NOMO-1 (cell line): ENCODE measurements around the gene IRF2BPL.

ENCODE experiments used
- DNase-seq, 2 experiments: peaks; one replicate each; lab custom pipeline; 2025; ENCODE audit not compliant: unreplicated experiment in 2 of 2; lab: John Stamatoyannopoulos, UW

Gene IRF2BPL

DNA sequence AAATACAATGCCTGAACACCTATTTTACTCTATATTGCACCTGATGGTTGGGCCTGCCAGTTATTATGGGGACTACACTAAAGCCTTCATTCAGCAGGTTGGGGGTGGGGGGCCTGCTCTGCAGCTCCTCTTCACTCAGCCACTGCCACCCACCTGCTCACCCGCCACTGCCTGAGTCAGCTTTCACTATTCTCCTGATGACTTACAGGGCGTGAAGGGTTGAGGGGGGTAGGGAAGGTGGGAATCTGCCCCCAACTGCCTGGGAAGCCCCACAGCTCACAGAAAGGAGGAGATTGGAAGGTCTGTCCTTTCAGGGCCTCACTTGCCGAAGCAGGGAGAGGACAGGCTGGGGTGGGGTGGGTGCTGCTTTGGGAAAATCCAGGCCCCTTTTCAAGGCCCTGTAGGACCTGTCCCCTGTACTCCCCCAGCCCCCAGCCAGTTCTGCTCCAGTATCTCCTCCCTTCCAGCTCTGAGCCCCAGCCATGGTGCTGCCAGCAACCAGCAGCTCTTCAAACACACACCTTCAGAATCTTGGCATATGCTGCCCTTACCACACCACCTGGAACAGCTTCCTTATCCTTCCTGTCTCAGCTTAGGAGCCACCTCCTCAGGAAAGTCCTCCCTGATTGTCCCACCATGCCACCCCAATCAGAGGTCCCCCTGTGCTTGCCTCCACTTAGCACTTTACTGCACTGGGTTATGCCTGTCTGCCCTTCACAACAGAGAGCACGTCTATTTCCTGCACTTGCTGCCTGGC is 33.1 kb downstream of the IRF2BPL start:
- no peak for DNase-seq

DNA sequence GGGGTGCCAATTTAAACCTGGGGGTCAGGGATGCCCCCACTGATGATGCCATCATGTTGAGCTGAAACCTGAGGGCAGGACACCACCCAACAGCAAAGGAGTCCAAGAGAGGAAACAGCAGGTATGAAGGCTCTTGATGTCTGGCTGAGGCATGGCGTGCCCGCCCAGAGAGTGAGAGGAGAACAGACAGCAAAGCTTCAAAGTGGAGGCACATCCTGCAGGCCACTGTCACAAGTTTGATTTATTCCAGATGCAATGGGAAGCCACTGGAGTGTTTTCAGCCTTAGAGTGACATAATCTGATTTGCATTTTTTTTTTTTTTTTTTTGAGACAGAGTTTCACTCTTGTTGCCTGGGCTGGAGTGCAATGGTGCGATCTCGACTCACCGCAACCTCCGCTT is 34.8 kb downstream of the IRF2BPL start:
- no peak for DNase-seq

DNA sequence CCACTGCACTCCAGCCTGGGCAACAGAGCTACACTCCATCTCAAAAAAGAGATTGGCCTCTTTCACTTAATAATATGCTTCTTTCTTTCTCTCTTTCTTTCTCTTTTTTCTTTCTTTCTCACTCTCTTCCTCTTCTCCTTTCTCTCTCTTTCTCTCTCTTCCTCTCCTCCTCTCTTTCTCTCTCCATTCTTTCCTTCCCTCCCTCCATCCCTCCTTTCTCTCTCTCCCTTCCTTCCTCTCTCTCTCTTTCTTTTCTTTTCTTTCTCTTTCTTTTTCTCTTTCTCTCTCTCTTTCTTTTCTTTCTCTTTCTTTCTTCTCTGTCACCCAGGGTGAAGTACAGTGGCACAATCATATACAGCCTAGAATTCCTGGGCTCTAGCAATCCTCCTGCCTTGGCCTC is 38.4 kb downstream of the IRF2BPL start:
- no peak for DNase-seq

DNA sequence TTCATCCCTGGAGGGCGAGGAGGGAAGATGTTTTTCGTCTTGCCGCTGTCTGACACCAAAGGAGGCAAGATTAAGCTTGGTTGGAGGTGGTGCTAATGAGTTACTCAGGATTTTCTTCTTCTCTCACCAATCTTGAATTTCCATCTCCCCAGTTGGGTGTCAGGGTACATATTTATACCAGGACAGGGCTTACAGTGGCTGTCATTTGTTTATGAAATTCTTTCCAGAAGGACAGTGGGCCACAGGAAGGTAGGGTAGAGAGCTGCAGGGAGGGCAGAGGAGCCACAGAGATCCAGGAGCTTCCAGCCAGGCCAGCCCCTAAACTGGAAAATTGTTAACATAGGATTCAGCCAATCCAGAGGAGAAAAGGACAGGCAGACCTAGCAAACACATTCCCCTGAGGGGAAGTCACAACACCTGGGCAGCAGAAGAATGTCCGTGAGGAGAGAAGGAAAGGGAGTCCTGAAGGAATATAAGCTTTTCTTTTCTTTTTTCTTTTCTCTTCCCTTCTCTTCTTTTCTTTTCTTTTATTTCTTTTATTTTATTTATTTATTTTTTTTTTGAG is 40.5 kb downstream of the IRF2BPL start:
- DNase-seq = no peak

DNA sequence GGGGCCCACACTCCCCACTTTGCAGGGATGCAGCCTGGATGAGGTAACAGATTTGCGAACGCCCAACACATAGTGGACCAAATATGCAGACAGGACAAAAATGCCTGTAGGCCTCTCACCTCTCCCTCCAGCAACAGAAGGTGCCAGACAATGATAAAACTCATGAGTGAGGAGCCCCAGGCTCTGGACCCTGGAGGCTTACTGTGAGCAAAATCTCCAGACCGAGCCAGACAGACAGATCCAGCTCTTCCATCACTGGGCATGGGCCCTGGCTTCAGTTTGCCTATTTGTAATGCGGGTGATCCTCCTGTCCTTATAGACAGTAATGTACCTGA is 42.3 kb downstream of the IRF2BPL start:
- DNase-seq = no peak

DNA sequence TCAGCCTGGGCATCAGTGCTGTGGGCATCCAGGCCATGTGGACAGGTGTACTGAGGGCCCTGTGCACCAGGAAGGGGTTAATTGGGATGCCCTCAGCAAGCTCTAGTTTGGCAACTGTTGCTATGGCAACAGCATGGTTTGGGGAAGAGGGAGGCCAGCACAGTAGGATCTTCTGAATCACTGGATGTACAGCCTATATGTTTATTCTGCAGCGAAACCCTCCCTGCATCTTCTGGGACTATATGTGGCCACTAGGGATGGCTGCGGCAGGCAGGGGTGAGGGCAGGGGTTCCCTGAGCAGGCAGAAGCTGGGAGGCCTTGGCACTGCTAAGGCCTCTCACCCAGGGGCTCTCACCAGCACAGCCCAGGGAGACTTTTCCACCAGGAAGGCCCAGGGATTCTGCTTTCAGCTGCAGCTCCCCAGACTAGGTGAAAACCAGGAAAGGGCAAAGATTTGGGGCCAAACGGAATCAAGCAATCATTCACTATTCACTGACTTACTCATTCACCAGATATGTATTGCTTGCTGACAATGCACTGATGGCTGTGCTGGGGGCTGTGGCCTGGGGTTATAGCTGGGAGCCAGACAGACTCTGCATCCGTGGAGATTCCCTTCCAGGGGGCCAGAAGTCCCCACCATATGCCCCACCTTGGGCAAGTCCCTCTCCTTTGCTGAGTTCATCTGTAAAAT is 42.8 kb downstream of the IRF2BPL start:
- DNase-seq = no peak

DNA sequence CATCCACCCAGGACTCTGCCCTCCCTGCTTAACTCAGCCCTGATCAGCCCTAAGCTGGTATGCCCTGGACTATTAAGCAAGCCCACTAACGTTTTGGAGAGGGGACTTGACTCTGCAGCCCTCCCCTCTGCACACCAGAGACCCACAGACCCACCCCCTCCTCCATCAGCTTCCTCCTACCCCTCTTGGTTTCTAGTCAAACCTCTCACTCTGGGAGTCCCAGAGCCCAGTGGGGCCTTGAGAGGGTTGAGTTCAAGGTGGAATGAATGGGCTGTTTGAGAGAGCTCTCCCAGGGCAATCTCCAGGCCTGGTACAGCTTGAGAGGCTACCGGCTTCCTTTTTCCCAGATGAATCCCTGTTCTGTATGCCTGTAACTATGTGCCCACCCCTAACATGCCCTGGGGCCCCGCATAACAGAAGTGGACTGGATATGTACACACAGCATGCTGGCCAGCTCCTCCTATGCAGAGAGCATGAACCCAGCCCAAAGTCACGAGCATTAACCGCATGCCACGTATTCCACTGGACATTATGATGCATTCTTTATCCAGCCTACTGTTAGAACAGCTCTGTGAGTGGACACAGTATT is 43.6 kb downstream of the IRF2BPL start:
- no peak for DNase-seq

DNA sequence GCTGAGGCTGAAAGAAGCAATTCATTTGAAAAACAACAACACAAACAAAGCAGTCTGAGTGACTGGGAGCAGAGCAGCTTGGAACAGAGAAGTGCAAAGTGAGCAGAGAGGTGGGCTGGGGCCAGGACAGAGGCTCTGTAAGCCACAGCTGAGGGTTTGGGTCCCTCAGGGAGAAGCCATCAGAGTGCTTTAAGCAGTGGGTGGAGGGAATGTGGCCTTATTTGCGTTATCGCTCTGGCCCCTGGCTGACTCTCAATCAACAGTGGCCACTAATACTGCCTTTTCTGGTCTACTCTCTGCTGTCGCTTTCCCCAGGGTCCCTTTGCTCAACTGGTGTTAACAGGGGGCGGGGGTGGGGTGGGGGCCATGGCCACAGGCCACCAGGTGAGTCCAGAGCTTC is 44.2 kb downstream of the IRF2BPL start:
- no peak for DNase-seq

DNA sequence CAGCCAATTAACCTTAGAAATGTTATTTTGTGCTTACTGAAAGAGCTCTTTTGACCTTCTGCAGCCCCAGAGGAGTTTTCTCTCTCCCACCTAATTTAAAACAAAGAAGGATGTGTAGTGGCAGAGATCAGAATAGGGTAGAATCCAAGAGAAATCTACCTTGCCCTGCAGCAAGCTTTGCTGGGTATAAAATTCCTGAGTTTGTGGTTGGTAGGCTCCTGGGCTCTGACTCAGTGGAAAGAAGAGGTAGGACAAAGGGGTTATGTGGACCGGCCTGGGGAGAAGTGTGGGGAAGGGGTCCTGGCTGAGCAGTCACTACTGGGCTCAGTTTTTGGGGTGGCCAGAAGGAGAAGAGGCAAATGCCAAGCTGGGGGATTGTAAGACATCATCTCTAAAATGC is 46.8 kb downstream of the IRF2BPL start:
- DNase-seq = no peak

DNA sequence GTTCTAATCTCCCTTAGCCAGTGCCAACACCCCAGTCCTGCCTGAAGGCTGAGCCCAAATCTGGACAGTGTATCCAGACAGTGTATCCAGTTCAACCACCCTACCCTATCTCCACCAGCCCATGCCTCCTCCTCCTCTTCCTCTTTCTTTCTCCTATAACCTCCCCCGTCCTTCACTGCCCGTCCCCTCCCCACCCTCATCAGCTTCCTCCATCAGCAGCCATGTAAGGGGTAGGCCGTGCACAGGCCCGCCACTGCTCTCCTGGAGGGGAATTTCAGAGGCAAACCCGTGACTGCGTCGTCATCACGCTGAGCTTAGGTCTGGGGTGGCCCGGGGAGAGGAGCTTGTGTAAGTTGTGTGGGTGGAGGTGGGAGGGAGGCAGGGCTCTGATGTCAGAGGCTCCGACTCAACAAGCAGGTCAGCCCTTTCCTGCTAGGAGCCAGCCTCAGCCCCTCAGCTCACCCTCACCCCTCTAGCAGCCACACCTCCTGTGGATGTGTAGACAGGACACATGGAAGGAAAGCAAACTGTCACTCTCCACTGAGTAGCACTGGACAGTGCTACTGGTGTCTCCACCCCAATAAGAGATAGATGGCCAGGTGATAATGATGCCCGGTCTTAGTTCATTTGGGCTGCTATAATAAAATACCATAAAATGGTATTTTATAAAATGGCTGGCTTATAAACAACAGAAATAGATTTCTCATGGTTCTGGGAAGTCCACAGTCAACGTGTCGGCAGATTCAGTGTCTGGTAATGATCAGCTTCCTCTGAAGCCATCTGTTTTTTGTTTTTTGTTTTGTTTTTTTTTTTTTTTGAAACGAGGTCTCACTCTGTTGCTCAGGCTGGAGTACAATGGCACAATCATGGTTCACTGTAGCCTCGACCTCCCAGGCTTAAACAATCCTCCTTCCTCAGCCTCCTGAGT is 50.5 kb downstream of the IRF2BPL start:
- peak; percentile 53 to 76 for DNase-seq

DNA sequence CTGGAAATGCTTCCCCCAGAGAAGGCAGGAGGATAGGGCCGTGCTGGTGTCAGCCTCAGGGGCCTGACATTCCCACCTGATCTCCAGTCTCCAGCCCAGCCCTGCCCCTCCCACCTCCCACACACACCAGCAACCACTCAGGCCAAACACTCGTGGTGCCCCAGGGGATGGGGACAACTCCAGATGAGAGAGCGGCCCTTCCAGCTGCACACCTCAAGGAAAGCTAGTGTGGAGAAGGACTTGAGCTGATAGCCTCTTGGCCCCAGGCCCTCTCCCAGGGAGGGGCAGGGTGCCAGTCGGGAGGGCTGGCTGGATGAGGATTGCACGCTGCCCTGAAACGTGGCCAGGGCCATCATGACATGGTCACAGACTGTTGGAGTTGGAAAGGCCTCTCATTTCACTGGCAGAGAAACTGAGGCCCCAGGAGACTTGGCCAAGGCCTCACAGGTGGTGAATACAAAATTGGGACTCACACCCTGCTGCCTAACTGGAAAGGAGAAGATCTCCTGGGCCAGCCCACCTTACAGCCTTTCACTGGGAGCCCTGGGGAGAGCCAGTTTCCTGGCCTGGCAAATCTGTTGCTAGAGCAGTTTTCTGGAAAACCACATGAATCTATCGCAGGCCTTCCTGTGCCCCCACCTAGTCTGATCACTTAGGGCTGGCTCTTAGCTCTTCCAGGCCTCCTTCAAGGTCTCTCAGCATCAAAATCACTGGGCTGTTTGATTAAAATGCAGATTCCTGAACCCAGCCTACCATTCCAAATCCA is 52.1 kb downstream of the IRF2BPL start:
- DNase-seq = no peak

DNA sequence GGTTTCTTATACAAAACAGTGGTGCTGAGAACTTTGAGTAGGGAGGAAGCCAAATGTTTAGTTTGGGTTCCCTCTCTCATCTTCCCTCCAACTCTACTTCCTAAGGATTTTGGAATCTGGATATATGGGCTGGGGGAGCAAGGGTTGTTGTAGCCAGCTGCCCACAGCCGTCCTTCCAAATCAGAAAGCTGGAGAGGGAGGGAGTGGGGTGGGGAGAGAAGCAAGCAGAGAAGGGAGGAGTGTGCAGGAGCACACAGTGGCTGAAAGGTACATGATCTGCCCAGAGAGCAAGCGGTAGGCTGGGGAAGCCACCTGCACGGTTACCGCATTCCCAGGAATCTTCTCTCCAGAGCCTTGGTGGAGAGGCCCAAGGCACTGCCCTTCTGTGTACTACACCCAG is 52.7 kb downstream of the IRF2BPL start:
- DNase-seq = no peak

DNA sequence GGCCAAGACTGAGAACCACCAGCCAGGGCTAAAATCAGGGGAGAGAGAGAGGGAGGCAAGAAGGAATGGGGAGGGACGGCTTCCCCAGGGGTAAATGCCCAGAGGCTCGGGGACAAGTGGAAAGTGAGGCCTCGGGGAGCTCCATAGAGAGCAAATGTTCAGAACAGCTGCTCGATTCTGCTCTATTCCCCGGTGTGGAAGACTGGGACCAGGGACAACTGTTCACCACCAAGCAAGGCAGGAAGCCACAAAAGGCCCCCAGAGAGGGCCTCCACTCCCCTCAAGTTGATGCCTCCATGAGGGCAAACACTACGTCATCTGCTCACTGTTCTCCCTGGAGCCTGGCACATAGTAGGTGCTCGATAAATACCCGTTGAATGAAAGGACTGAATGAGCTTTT is 53.5 kb downstream of the IRF2BPL start:
- DNase-seq = no peak
